Common myeloid progenitor, CD34-positive (primary cell): Measurements from ENCODE around the gene HHATL.

Experiments
- CTCF ChIA-PET: fragments of 350-600 bp; sonication (Branson Sonifier 250); formaldehyde crosslinking; loops from one replicate; lab custom pipeline; 2021; ENCODE audit warnings: antibody characterized with exemption; lab: Charles Lee
- POLR2A ChIA-PET: fragments of 350-600 bp; sonication (Branson Sonifier 250); formaldehyde crosslinking; loops from one replicate; lab custom pipeline; 2021; ENCODE audit warnings: antibody characterized with exemption; lab: Charles Lee
- DNase-seq, 3 donors: peaks; one replicate each; pipeline versions ENCODE4 v3.0.0 to v3.0.0-alpha.2; 2013
- H3K27ac ChIP-seq, 2 experiments: 1 replicate in 1 of 2; 2 replicates in 1 of 2; pipeline ENCODE4 v1.7.0; 2013; ENCODE audit warnings: inconsistent platforms in 2 of 2, low read length in 2 of 2, mild to moderate bottlenecking in 2 of 2, low read depth in 1 of 2, moderate library complexity in 1 of 2; ENCODE audit not compliant: severe bottlenecking in 2 of 2, insufficient read depth in 1 of 2, poor library complexity in 1 of 2
- H3K27me3 ChIP-seq, 5 experiments: replicated peaks in 2 of 5; 1 replicate in 3 of 5; 2 replicates in 2 of 5; pipeline versions ENCODE4 v1.6.1 to v1.7.0; 2013; ENCODE audit warnings: low read length in 4 of 5, mild to moderate bottlenecking in 2 of 5, moderate library complexity in 2 of 5, inconsistent platforms in 1 of 5; ENCODE audit not compliant: insufficient read depth in 5 of 5, control insufficient read depth in 4 of 5
- H3K36me3 ChIP-seq, 4 experiments: 1 replicate in 2 of 4; 2 replicates in 2 of 4; pipeline versions ENCODE4 v1.6.1 to v1.7.0; 2013; ENCODE audit warnings: low read length in 3 of 4, control low read depth in 1 of 4, mild to moderate bottlenecking in 1 of 4; ENCODE audit not compliant: control insufficient read depth in 4 of 4, insufficient read depth in 4 of 4
- H3K4me1 ChIP-seq, 4 experiments: 1 replicate in 3 of 4; 2 replicates in 1 of 4; pipeline versions ENCODE4 v1.6.1 to v1.7.1; 2013; ENCODE audit warnings: low read length in 3 of 4, mild to moderate bottlenecking in 3 of 4, control low read depth in 1 of 4, inconsistent platforms in 1 of 4, moderate library complexity in 1 of 4; ENCODE audit not compliant: control insufficient read depth in 4 of 4, insufficient read depth in 4 of 4; ENCODE audit errors: control extremely low read depth in 1 of 4
- H3K4me3 ChIP-seq, 7 experiments: 1 replicate in 4 of 7; 2 replicates in 3 of 7; pipeline versions ENCODE4 v1.5.1 to v1.7.0; 2013; ENCODE audit warnings: mild to moderate bottlenecking in 7 of 7, low read length in 6 of 7, moderate library complexity in 6 of 7, inconsistent platforms in 2 of 7, low read depth in 2 of 7, control low read depth in 1 of 7; ENCODE audit not compliant: insufficient read depth in 4 of 7, control insufficient read depth in 1 of 7; ENCODE audit errors: extremely low read depth in 1 of 7
- H3K9me3 ChIP-seq, 5 experiments: 1 replicate in 4 of 5; 2 replicates in 1 of 5; pipeline versions ENCODE4 v1.6.1 to v1.7.1; 2013; ENCODE audit warnings: low read length in 4 of 5, mild to moderate bottlenecking in 2 of 5, inconsistent platforms in 1 of 5, low read depth in 1 of 5, moderate library complexity in 1 of 5; ENCODE audit not compliant: control insufficient read depth in 4 of 5, insufficient read depth in 2 of 5; ENCODE audit errors: control extremely low read depth in 1 of 5
- WGBS: methylation state at CpG from one replicate; pipeline ENCODE4 v1.1.5; 2013; ENCODE audit not compliant: insufficient coverage; 5-methylcytosine and 5-hydroxymethylcytosine counted together

The HHATL gene

GRCh38 chr3:42741796-42742195, 39.2 kb upstream of the HHATL start:
- H3K27ac ChIP-seq = no peak overlapping the region
- ChIA-PET CTCF (interaction anchor here (0.8 to 3.2 kb wide), 8 partner anchors 8 to 159 kb away, joined by 3 to 14 read pairs (median 4); no protein-coding TSS in a partner anchor), POLR2A (no interaction called here)
- H3K27me3 ChIP-seq = no peaks in the 10 kb centered on the region
- 96% methylated on average over 3 of the region's 3 CpGs for WGBS
- no peak for DNase-seq
- no peaks in the 10 kb centered on the region for H3K36me3 ChIP-seq
- peaks cover 0 to 12% (median 6%) of the 10 kb centered on the region in 4 experiments for H3K4me1 ChIP-seq
- H3K9me3 ChIP-seq = no peaks in the 10 kb centered on the region
- no peak overlapping the region for H3K4me3 ChIP-seq

DNA sequence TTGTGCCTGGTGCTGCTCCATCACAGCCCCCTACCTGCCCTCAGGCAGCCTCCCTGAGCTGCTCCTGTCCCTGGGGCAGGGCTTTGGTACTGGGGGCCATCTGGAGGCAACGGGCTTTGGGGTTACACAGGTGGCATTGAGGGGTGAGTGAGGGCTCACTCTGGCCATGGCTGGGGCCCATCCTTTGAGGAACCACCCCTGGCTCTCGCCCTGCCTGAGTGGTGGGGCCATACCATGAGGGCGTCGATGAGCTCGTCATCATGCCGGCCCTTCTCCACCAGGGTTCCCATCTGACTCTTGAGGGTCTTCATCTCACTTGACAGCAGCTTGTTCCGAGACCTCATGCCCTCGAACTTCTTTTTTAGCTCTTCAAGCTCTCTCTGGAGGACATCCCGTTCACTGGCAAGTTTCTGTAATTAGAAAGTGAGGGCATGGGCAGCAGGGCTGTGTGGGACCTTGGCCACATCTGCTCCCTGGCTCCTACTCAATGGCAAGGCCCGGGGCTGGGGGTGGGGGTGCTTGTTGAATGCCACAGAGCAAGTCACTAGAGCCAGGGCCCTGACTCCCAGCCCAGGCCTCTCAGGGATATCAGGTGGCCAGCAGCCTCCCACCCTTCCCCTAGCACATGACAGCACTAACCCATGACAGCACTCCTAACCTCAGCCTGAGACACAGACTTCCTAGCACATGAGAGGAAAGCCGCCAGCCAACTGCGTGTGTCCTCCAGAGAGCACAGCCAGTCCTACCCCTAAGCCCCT, 37.0 kb upstream of the HHATL start:
- POLR2A ChIA-PET = no interaction called here
- Histone ChIP-seq H3K9me3 (no peaks in the 10 kb centered on the region), H3K27me3 (no peaks in the 10 kb centered on the region), H3K4me1 (peaks cover 0 to 12% (median 6%) of the 10 kb centered on the region in 4 experiments), H3K36me3 (no peaks in the 10 kb centered on the region), H3K4me3 (no peak overlapping the region), H3K27ac (no peak overlapping the region)
- CTCF ChIA-PET = interaction anchor here (1.4 to 3.1 kb wide), 3 partner anchors 10 to 73 kb away, joined by 3 to 10 read pairs (median 4); no protein-coding TSS in a partner anchor
- 85% methylated on average over 11 of the region's 12 CpGs for WGBS
- DNase-seq = peak; percentile 22 to 70 (median 47)

DNA sequence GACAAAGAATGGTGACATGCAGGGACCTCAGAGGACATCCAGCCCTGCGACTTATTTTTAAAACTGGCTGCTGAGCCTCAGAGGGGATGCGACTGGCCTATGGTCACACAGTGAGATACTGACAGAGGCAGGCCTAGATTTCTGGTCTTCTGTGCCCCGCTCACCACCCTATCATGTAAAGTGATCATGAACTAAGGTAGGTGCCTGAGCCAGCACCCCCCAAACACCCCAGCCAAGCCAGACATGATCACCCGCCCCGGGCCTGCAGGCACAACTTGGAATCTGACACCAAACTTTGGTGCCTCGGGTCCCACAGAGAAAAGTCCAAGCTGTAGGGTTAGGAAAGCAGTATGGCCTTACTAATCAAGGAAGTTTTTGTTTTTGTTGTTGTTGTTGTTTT, 33.9 kb upstream of the HHATL start:
- Histone ChIP-seq H3K36me3 (no peaks in the 10 kb centered on the region), H3K4me3 (no peak overlapping the region), H3K27ac (no peak overlapping the region), H3K27me3 (no peaks in the 10 kb centered on the region), H3K4me1 (peaks cover 0 to 12% (median 6%) of the 10 kb centered on the region in 4 experiments), H3K9me3 (no peaks in the 10 kb centered on the region)
- ChIA-PET CTCF (no interaction called here), POLR2A (no interaction called here)
- DNase-seq = no peak
- 100% methylated on average over 5 of the region's 6 CpGs for WGBS

DNA sequence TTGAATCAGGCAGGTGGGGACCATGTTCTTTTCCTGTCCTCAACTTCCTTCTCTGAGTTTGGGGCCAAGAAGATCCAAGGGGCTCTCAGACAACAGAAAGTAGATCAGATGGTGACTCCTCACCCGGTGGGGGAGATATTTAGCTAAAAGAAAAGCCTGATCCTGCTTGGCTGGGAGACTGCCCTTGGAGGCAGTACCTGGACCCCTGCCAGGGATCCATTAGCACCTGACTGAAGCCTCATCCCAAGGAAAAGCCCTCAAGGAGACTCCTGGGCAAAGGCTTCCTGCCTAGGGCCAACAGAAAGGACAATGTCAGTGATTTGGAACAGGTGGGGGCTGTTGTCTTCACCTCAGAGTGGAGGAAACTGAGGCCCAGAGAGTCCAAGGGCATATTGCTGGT, 33.5 kb upstream of the HHATL start:
- no peaks in the 10 kb centered on the region for H3K9me3 ChIP-seq
- H3K36me3 ChIP-seq = no peaks in the 10 kb centered on the region
- 71% methylated on average over 1 of the region's 1 CpG for WGBS
- ChIA-PET POLR2A (no interaction called here), CTCF (interaction anchor here (1.1 kb wide), 1 partner anchor 14 kb away, joined by 3 read pairs; no protein-coding TSS in a partner anchor)
- DNase-seq = no peak
- peaks cover 0 to 12% (median 6%) of the 10 kb centered on the region in 4 experiments for H3K4me1 ChIP-seq
- no peaks in the 10 kb centered on the region for H3K27me3 ChIP-seq
- H3K4me3 ChIP-seq = no peak overlapping the region
- no peak overlapping the region for H3K27ac ChIP-seq

- H3K27me3 ChIP-seq = no peaks in the 10 kb centered on the region
- WGBS = 98% methylated on average over 11 of the region's 12 CpGs
- ChIA-PET POLR2A (no interaction called here), CTCF (interaction anchor here (1.1 kb wide), 1 partner anchor 14 kb away, joined by 3 read pairs; no protein-coding TSS in a partner anchor)
- no peak overlapping the region for H3K27ac ChIP-seq
- no peak overlapping the region for H3K4me3 ChIP-seq
- no peaks in the 10 kb centered on the region for H3K9me3 ChIP-seq
- H3K36me3 ChIP-seq = no peaks in the 10 kb centered on the region
- DNase-seq = no peak
- peaks cover 0 to 12% (median 6%) of the 10 kb centered on the region in 4 experiments for H3K4me1 ChIP-seq
Measured at GRCh38 chr3:42735615-42736014, 33.0 kb upstream of the HHATL start.

DNA sequence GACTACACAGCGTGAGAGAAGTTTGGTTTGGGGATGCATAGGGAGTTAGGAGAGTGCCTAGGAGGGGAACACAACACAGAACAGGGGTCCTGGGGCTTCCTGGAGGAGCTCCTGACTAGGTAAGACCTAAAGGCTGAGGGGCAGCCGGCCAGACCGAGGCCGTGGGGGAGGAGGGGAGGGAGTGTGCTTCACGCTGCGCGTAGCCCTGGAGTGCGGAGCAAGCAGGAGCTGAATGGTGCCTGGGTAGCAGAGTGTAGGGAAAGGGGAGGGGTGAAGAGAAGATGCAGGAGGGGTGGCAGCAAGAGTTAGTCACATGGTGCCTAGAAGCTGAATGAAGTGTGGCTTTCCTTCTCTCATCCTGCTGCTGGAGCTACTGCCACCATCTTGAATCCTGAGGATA, 32.4 kb upstream of the HHATL start:
- peaks cover 0 to 10% (median 6%) of the 10 kb centered on the region in 4 experiments for H3K4me1 ChIP-seq
- CTCF ChIA-PET = interaction anchor here (1.1 kb wide), 1 partner anchor 15 kb away, joined by 3 read pairs; no protein-coding TSS in a partner anchor

GRCh38 chr3:42734263-42734860, 31.8 kb upstream of the HHATL start:
- POLR2A ChIA-PET = no interaction called here
- WGBS = 100% methylated on average over 2 of the region's 6 CpGs

More for the DNA sequence above, 32.4 kb upstream of the HHATL start:
- no peak overlapping the region for H3K4me3 ChIP-seq
- 98% methylated on average over 8 of the region's 8 CpGs for WGBS
- POLR2A ChIA-PET = no interaction called here
- H3K27ac ChIP-seq = no peak overlapping the region
- DNase-seq = no peak
- no peaks in the 10 kb centered on the region for H3K27me3 ChIP-seq
- H3K9me3 ChIP-seq = no peaks in the 10 kb centered on the region
- no peaks in the 10 kb centered on the region for H3K36me3 ChIP-seq

More at GRCh38 chr3:42734263-42734860, 31.8 kb upstream of the HHATL start:
- peaks cover 0 to 4% (median 2%) of the 10 kb centered on the region in 4 experiments for H3K4me1 ChIP-seq
- H3K4me3 ChIP-seq = no peak overlapping the region
- H3K27me3 ChIP-seq = no peaks in the 10 kb centered on the region
- CTCF ChIA-PET = no interaction called here
- DNase-seq = no peak
- no peaks in the 10 kb centered on the region for H3K36me3 ChIP-seq
- no peaks in the 10 kb centered on the region for H3K9me3 ChIP-seq
- no peak overlapping the region for H3K27ac ChIP-seq
